ENCODE measurements around the gene TM9SF3.

The TM9SF3 gene

DNA sequence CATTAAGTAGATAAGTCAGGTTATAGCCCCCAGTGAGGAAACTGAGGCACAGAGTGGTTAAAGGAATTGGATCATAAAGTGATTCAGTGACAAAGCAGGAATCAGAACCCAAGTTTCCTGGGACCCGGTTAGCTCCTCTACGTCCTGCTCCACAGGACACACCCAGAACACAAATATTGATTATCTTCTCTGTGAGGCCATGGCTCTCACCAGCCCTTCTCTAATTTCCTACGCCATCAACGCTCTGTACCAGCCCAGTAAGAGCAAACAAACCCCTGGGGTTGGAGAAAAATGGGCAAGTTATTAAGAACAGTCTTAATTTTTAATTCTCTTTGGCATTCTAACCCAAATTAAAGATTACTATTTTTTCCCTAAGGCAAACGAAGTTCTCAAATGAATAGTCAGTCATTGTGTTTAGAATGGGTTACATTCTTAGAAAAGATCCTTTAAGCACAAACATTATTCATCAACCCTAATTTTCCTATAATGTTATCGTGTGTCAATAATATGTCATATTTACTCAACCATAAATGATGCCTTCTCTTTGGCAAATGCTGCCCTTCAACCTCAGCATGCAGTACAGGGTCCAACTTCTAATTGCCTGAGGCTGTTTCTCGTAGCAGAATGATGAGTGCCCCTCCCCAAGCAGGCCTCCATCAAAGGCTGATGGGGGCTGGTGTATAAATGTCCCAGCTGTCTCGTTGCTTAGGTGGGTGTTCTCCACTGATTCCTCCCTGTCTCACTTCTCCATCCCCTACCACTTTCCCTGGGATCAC lies 25.4 kb upstream of the TM9SF3 start:
- no peak for TF ChIP-seq POLR2A (IDR thresholded peaks at IDR 0.05; ENCODE audit: low read depth, low read length)
- no peak for FAIRE-seq
- no peak for DNase-seq (ENCODE audit: insufficient read length, low spot score)

DNA sequence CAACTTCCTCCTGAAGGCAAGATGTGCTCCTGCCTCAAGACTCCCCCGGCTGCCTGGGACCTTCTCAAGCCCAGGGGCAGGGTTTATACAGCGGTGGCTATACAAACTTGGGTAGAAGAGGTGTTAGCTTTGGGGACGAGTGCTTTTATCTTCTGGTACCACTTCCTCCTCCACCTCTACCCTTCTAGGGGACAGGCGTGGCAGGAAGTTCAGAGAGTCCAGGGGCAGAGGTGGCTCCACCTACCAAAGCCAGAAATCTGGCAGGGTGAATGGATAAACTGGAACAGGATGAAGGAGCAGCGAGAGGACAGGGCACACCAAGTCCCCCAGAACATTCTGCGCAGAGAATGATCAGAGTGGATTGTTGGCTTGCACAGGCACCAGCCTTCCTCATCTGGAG lies 24.0 kb upstream of the TM9SF3 start:
- FAIRE-seq (no peak), DNase-seq (ENCODE audit: insufficient read length, low spot score) (no peak)
- no peak for TF ChIP-seq POLR2A (IDR thresholded peaks at IDR 0.05; ENCODE audit: low read depth, low read length)

DNA sequence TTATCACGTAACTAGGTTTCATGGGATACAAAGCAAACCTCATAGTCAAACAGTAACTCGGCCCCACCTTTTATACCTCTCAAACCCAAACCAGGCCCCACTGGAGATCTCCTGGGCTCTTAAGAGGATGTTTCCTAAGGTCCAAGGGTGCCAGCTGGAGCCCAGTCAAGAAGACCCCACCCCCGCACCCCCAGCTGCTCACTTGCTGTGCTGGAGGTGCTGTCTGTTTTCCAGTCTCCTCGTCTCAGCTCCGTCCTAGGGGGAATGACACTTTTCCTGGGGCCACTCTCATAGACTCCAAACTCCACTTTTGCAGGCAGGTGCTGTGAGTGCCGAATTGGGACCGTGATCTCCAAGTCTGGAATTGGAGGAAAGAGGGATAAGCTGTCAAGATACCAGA lies 22.7 kb upstream of the TM9SF3 start:
- FAIRE-seq (no peak), DNase-seq (ENCODE audit: insufficient read length, low spot score) (no peak)
- no peak for TF ChIP-seq POLR2A (IDR thresholded peaks at IDR 0.05; ENCODE audit: low read depth, low read length)

DNA sequence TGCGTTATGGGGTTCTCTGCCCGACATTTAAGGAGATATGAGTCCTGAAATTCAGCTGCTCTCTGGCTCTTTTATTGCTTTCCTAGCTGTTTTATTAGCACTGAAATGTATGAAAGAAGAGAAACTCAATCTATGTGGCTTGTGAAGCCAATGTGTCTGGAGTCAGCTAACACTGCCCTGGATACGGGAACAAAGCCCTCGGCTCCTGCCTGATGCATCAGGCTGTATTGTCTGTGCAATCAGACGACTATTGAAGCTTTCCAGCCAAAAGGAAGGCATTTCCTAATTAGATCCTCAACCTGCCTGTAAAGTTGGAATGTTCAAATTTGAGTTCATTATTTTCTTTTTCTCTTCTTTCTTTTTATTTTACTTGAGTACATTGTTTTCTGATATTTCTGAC lies 22.0 kb upstream of the TM9SF3 start:
- DNase-seq (ENCODE audit: insufficient read length, low spot score) (no peak), FAIRE-seq (no peak)
- TF ChIP-seq POLR2A (IDR thresholded peaks at IDR 0.05; ENCODE audit: low read depth, low read length): no peak

DNA sequence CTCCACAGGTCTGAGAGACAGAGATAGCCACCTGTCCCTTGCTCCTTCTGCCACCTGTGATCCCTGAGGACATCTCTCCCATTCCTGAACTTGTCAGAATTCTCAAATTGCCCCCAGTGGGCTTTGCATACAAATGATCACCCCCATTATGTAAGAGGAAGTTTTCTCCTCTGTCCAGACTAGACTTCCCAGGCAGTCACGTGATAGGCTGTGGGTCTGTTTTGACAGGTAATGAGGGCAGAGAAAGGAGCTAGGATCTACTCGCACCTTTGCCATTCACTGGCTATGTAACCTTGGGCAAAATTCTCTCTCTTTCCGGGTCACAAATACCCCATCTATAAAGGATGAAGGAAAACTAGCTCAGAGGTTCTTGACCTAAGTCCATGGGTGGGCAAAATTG lies 21.4 kb upstream of the TM9SF3 start:
- DNase-seq (ENCODE audit: insufficient read length, low spot score) (no peak), FAIRE-seq (no peak)
- TF ChIP-seq POLR2A (IDR thresholded peaks at IDR 0.05; ENCODE audit: low read depth, low read length): no peak

DNA sequence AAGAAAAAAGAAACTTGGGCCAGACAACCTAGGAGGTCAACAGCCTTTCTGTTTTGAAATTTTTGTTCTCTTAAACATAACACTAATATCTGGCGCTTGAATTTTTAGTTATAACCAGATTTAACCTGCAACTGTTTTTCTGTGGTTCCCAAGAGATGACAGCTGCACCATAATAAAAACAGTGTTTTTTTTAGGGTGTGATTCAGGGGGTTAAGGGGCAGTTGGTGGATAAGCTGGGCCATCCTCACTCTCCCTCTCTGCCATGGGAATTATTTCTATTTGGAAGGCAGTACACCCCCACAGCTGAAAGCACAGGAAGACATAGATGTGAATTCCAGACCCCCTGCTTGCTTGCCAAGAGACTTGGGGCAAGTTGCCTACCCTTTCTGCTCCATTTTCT lies 20.1 kb upstream of the TM9SF3 start:
- DNase-seq (ENCODE audit: insufficient read length, low spot score) (no peak), FAIRE-seq (no peak)
- no peak for TF ChIP-seq POLR2A (IDR thresholded peaks at IDR 0.05; ENCODE audit: low read depth, low read length)

DNA sequence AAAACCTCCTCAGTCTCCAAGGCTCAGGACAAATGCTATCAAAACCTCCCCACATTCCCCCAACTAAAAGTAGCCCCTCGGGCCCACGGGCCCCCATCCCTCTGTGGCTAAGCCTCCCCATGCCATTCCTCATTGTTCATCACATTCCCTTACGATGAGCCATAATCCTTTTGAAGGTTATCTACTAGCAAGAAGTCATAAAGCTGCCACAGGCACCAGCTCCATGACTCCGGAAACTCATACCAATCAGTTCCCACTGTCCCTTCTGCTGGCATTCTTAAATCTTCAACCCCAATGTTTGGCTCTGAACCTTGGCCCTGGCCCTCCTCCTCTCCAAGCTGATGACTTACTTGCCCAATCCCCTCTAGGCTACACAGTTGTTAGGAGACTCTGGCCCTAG lies 19.4 kb upstream of the TM9SF3 start:
- FAIRE-seq: peak; percentile 23
- no peak for TF ChIP-seq POLR2A (IDR thresholded peaks at IDR 0.05; ENCODE audit: low read depth, low read length)
- peak; percentile 47 for DNase-seq (ENCODE audit: insufficient read length, low spot score)

DNA sequence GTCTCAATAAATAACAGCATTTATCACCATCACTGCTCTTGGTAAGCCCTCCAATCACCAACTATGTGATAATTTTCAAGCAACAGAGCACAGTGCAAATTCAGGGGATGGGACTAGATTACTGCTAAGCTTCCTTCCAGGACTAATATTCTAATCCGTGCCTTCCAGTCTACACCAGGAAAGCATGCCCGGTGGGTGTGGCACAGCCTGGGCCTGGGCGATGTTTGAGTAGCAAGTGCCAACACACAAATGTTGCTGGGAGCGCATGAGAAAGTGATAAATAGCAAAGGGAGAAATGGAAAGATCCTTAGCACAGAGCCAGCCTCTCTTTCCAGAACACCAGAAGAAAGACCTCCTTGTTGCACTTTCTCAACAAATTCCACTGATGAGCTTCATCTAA lies 13.5 kb upstream of the TM9SF3 start:
- TF ChIP-seq POLR2A (IDR thresholded peaks at IDR 0.05; ENCODE audit: low read depth, low read length): no peak
- FAIRE-seq (no peak), DNase-seq (ENCODE audit: insufficient read length, low spot score) (no peak)

DNA sequence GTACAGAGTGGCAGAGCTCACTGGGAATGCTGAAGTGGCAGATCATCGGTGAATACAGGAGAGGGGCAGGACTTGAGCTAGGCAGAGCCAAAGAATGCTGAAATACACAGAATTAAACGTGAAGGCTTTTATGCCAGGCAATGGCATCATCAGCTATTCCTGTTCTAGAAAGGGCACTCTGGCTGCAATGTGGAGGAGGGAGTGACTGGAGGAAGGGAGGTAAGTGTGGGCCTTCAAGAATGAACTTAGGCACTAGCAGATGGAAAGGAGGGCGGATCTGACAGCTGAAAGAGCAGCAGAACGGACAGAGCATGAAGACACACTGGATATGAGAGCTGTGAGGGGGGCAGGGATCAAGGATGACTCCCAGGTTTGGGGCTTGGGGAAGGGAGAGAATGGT lies 12.0 kb upstream of the TM9SF3 start:
- TF ChIP-seq POLR2A (IDR thresholded peaks at IDR 0.05; ENCODE audit: low read depth, low read length): no peak
- no peak for DNase-seq (ENCODE audit: insufficient read length, low spot score)
- FAIRE-seq: no peak

DNA sequence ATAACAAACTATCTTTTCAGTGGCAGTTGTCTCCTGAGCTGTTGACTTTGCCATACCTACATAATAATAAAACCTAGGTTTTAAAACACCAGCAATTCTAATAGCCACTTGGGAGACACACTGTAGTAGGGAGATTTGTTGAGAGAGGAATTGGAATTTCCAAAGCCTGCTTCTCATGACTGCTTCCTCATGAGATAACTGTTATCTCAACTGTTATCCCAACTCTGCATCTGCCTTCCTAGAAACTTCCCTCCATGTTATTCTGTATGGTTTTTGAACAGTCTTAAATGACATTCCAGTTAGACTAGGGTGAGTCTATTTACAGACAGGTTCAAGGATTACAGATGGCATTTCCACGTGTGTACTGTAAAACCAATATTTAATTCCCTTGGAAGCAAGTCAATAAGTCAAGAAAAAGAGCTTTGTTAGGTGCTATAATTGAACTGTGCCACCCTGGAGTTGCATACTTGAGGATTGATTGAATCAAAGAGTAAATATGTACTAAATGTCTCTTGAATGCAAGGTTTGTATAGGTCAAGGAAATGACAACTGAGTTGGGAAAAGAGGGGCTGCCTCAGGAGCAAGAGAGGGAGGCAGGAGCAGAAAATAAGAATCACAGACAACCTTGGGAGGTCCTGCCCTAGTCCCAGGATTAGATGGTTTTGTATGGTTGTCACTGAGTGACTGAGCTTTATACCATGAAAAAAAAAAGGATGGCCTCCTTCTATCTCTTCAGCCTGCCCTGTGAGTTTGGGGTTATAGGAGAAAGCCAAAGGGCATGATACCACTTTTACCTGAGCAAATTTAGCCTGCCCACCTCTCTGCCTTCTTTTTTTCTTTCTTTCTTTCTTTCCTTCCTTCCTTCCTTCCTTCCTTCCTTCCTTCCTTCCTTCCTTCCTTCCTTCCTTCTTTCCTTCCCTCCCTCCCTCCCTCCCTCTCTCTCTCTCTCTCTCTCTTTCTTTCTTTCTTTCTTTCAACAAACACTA lies 9.9 kb upstream of the TM9SF3 start:
- no peak for DNase-seq (ENCODE audit: insufficient read length, low spot score)
- TF ChIP-seq POLR2A (IDR thresholded peaks at IDR 0.05; ENCODE audit: low read depth, low read length): no peak
- no peak for FAIRE-seq

DNA sequence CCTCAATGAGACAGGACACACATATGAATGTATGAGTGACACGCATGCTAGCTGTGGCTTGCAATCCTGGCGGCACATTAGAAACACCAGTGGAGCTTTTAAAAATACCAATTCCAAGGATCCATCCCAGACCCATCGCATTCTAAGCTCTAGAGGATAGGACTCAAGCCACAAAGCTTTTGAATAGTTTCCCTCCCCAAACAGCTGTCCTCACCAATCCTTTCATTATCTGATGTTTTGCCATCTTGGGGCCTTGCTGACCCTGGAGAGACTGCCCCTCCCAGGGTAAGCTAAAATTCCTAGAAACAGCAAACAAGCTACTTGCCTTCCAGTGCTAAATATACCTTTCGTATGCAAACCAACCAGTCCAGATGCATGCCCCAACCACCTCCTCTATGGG lies 8.9 kb upstream of the TM9SF3 start:
- TF ChIP-seq POLR2A (IDR thresholded peaks at IDR 0.05; ENCODE audit: low read depth, low read length): no peak
- FAIRE-seq (no peak), DNase-seq (ENCODE audit: insufficient read length, low spot score) (no peak)

DNA sequence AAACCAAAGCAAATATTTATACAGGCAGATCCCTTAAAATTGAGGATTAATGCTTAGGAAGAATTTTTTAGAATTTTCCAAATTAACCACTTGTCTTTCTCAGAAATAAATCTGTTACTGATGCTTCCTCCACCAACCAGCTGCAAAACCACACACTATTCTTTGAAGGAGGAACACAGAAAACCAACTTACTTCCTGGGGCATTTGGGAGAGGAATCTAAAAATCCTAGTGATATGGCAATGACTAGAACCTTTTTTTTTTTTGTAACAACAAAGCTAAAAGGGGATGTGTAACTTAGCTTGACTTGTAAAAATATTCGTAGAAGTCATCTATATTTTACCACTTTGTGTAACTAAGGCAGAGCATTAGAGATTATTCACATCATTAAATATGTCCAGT lies 5.1 kb upstream of the TM9SF3 start:
- TF ChIP-seq POLR2A (IDR thresholded peaks at IDR 0.05; ENCODE audit: low read depth, low read length): no peak
- DNase-seq (ENCODE audit: insufficient read length, low spot score): no peak
- no peak for FAIRE-seq

DNA sequence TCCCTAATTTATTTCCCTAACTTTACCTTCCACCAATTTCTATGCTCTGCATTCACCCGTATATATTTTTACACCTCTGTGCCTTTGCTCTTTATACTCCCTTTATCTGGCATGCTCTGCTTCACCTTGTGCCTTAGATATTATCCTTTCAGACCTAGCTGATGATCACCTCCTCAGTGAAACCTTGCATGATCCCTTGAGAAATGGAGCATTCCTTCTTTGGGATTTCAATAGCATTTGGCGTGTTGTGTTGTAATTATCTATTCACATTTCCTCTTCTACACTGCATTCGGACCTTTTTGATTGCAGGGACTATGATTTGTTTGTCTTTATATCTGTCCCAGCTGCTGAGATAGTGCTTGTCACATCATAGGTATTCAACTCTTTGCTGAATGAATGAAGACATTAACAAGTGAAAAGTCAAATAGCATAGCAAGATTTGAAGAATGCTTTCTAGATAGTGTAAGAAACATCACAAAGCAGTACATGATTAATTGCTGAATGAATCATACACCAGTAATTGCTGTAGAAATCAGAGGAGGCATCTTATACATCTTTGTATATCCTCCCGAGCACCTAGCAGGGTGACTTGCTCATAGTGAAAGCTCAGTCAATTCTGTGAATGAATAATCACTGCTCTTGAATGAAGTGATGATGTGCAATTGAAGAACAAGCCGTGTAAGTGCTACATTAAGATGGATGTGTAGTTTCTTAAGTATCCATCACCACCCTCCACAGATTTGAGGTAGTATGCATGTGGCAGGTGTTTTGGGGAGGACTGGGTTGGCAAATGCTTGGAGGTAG lies 2.0 kb upstream of the TM9SF3 start:
- no peak for TF ChIP-seq POLR2A (IDR thresholded peaks at IDR 0.05; ENCODE audit: low read depth, low read length)
- DNase-seq (ENCODE audit: insufficient read length, low spot score) (no peak), FAIRE-seq (peak; percentile 57)

DNA sequence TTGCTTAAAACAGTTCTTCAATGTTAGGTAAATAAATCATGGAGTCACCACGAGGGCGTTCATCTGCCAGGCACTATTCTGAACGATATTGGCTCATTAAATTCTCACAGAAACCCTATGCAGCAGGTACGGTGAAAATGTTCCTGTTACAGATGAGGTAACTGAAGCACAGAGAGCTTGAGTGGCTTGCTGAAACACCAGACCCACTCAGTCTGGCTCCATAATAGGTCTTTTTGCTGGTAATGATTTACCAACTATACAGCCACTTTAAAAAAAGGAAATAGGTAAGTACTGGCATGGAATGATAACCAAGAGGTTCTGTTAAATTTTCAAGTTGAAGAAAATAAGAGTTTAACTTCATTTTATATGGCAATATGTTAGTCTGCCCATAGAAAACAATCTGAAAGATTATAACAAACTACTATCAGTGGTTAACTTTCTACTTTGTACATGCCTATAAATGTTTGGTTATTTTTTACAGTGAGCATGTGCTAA lies 1.3 kb upstream of the TM9SF3 start:
- no peak for DNase-seq (ENCODE audit: insufficient read length, low spot score)
- no peak for TF ChIP-seq POLR2A (IDR thresholded peaks at IDR 0.05; ENCODE audit: low read depth, low read length)
- peak; percentile 57 for FAIRE-seq
